ENCODE results near the gene NPIPB6.
"Not testable (repeated sequence)": the region's sequence is repeated elsewhere in the genome, so short reads cannot be mapped to it uniquely, and the experiment has no call there.

- TF ChIP-seq CTCF (IDR thresholded peaks at IDR 0.05 in 8 of 11, conservative IDR thresholded peaks at IDR 0.05 in 3 of 11): not testable (repeated sequence)
- peak in 1 of 3 donors; percentile 39 for TF ChIP-seq POLR2AphosphoS5 (IDR thresholded peaks at IDR 0.05)
Measured at GRCh38 chr16:28374281-28374680, 11.0 kb upstream of the NPIPB6 start.

All from spleen (tissue), 7 donors.